ENCODE measurements around the gene SEMA4F.
"Not testable (repeated sequence)": the region's sequence is repeated elsewhere in the genome, so short reads cannot be mapped to it uniquely, and the experiment has no call there.

The SEMA4F gene

GRCh38 chr2:74653985-74654882 lies at the start of gene SEMA4F:
Gene SEMA4F, plus strand, starts transcription at chr2:74654247. Its CDS starts 130 bp downstream, at chr2:74654377.
- DNase-seq (ENCODE audit: low read depth in 4 of 4, low spot score in 1 of 4) = peak; percentile 69 to 95 (median 88)

- no peak for DNase-seq (ENCODE audit: low read depth in 4 of 4, low spot score in 1 of 4)
Observed at GRCh38 chr2:74606927-74607326, 47.1 kb upstream of the SEMA4F start.

- no peak for DNase-seq (ENCODE audit: low read depth in 4 of 4, low spot score in 1 of 4)
Observed at GRCh38 chr2:74617122-74617521, 36.9 kb upstream of the SEMA4F start.

- no peak for DNase-seq (ENCODE audit: low read depth in 4 of 4, low spot score in 1 of 4)
Observed at GRCh38 chr2:74618410-74619083, 35.5 kb upstream of the SEMA4F start.

- DNase-seq (ENCODE audit: low read depth in 4 of 4, low spot score in 1 of 4) = no peak
Observed at GRCh38 chr2:74619651-74620297, 34.3 kb upstream of the SEMA4F start.

- DNase-seq (ENCODE audit: low read depth in 4 of 4, low spot score in 1 of 4) = no peak
Observed at GRCh38 chr2:74620671-74621070, 33.4 kb upstream of the SEMA4F start.

GRCh38 chr2:74625658-74626425 lies 28.2 kb upstream of the SEMA4F start:
- no peak for DNase-seq (ENCODE audit: low read depth in 4 of 4, low spot score in 1 of 4)

GRCh38 chr2:74628538-74629105 lies 25.4 kb upstream of the SEMA4F start:
- no peak for DNase-seq (ENCODE audit: low read depth in 4 of 4, low spot score in 1 of 4)

GRCh38 chr2:74630454-74630853 lies 23.6 kb upstream of the SEMA4F start:
- not testable (repeated sequence) for DNase-seq (ENCODE audit: low read depth in 4 of 4, low spot score in 1 of 4)

- DNase-seq (ENCODE audit: low read depth in 4 of 4, low spot score in 1 of 4) = no peak
Observed at GRCh38 chr2:74632209-74632938, 21.7 kb upstream of the SEMA4F start.

GRCh38 chr2:74632939-74633312 lies 21.1 kb upstream of the SEMA4F start:
- DNase-seq (ENCODE audit: low read depth in 4 of 4, low spot score in 1 of 4) = no peak

GRCh38 chr2:74639550-74639949 lies 14.5 kb upstream of the SEMA4F start:
- DNase-seq (ENCODE audit: low read depth in 4 of 4, low spot score in 1 of 4) = no peak

GRCh38 chr2:74645344-74645743 lies 8.7 kb upstream of the SEMA4F start:
- no peak for DNase-seq (ENCODE audit: low read depth in 4 of 4, low spot score in 1 of 4)

- no peak for DNase-seq (ENCODE audit: low read depth in 4 of 4, low spot score in 1 of 4)
Observed at GRCh38 chr2:74646201-74646600, 7.8 kb upstream of the SEMA4F start.

GRCh38 chr2:74646834-74647482 lies 7.1 kb upstream of the SEMA4F start:
- DNase-seq (ENCODE audit: low read depth in 4 of 4, low spot score in 1 of 4) = no peak

GRCh38 chr2:74648009-74648443 lies 6.0 kb upstream of the SEMA4F start, which contains the start of gene M1AP:
Gene M1AP, minus strand, starts transcription at chr2:74648330. Its CDS starts 8,055 bp downstream, at chr2:74640275.
- no peak for DNase-seq (ENCODE audit: low read depth in 4 of 4, low spot score in 1 of 4)

- no peak for DNase-seq (ENCODE audit: low read depth in 4 of 4, low spot score in 1 of 4)
Observed at GRCh38 chr2:74653589-74653984, 460 bp upstream of the SEMA4F start.

GRCh38 chr2:74655579-74655978 lies 1.5 kb downstream of the SEMA4F start:
- DNase-seq (ENCODE audit: low read depth in 4 of 4, low spot score in 1 of 4) = no peak

GRCh38 chr2:74658516-74658915 lies 4.5 kb downstream of the SEMA4F start:
- DNase-seq (ENCODE audit: low read depth in 4 of 4, low spot score in 1 of 4) = no peak

Data from stimulated activated CD4-positive, alpha-beta T cell treated with anti-CD3 and anti-CD28 coated beads, Interleukin-1b, Interleukin-23, amount 100 ng/mL, for 24 hours (primary cell).